Articular chondrocyte of knee joint (primary cell): ENCODE measurements around the gene PEX1. TPM values are rescaled to one million over a fixed set of nuclear protein-coding genes. Genes with fewer than 3 reads are reported as not detected.

Experiments
- total RNA-seq: library from RNA; depleted of rRNA; stranded (reverse); fragments of >200 nt; gene quantifications from 2 replicates; pipeline ENCODE4 v1.2.3, GENCODE V29; 2012

PEX1 gene
- 23.7 and 24.6 TPM in 2 replicates for total RNA-seq

GRCh38 chr7:92528188-92528957 is at the start of gene PEX1, which contains the start of gene RBM48:
TSS of gene PEX1 (minus strand) at chr7:92528520. CDS start at chr7:92528435, 85 bp downstream.
TSS of gene RBM48 (plus strand) at chr7:92528795. CDS start at chr7:92528814, 19 bp downstream.

GRCh38 chr7:92477681-92478080 is 50.6 kb downstream of the PEX1 start, which contains the start of gene ERVW-1:
TSS of gene ERVW-1 (minus strand) at chr7:92477946. CDS start at chr7:92470381, 7,565 bp downstream.

GRCh38 chr7:92447345-92448204 is 80.7 kb downstream of the PEX1 start, which contains the start of gene GATAD1:
TSS of gene GATAD1 (plus strand) at chr7:92447482. CDS start at chr7:92447730, 248 bp downstream.

Other genes starting within 250 kb of the PEX1 start
- gene GATAD1, start 81.0 kb downstream of the PEX1 start, total RNA-seq: 31.1 and 41.6 TPM in 2 replicates
- not detected in 2 replicates for gene ERVW-1, start 50.6 kb downstream of the PEX1 start, total RNA-seq
- 11.1 and 17.3 TPM in 2 replicates for gene RBM48, start 275 bp upstream of the PEX1 start, total RNA-seq
- 24.2 and 27.0 TPM in 2 replicates for gene FAM133B, start 61.9 kb upstream of the PEX1 start, total RNA-seq